Rectal smooth muscle tissue (tissue), 1 donor: ENCODE results near the gene MTHFS.

Source experiments
- H3K27ac ChIP-seq: one replicate; pipeline ENCODE4 v1.7.0; 2013; ENCODE audit warnings: low read depth, low read length, inconsistent platforms
- H3K27me3 ChIP-seq: one replicate; pipeline ENCODE4 v1.7.0; 2013; ENCODE audit warnings: low read length; ENCODE audit not compliant: control insufficient read depth, insufficient read depth
- H3K36me3 ChIP-seq: one replicate; pipeline ENCODE4 v1.7.0; 2013; ENCODE audit warnings: low read length; ENCODE audit not compliant: control insufficient read depth, insufficient read depth
- H3K4me1 ChIP-seq: one replicate; pipeline ENCODE4 v1.7.0; 2013; ENCODE audit warnings: low read length; ENCODE audit not compliant: control insufficient read depth, insufficient read depth
- H3K4me3 ChIP-seq: one replicate; pipeline ENCODE4 v1.7.0; 2013; ENCODE audit warnings: low read length
- H3K9ac ChIP-seq: one replicate; pipeline ENCODE4 v1.7.0; 2013; ENCODE audit warnings: low read length

The MTHFS gene

DNA sequence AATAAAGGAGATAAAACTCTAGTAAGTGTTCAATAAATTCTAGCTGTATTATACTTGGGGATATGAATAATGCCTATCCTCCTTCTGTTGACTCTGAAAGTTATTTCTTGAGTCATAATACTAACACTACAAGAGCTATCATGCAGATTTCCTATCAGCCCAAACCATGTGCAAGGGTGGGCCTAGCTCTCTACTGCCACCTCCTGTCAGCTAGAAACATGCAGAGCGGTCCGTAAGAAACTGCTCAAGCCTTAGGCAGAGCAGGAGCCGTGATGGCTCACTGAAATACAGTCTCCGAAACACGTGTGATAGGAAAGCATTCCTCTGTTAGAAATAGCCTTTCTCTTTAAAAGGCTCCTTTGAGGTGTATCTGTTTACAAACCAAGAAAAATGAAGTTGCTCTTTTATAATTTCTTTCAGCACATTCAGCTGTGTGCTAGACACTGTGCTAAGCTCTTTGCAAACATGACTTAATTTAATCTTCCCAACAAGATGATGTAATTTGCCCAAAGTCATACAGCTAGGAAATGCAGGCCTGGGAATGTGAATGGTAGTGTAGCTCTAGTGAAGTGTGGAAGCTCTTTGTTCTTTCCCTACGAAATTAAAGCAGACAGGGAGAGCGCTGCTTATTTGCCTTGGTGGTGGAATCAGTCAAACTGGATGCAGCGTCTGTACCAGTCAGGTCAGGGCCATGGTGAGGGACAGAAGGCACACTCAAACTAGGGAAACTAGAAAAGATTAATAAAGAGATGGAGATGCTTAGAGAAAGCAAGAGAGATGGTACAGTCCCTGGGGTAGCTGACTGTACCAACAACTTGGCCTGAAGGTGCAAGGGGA is 43.1 kb downstream of the MTHFS start:
- Histone ChIP-seq H3K27ac (no peak overlapping the region), H3K36me3 (no peaks in the 10 kb centered on the region), H3K4me3 (no peak overlapping the region), H3K27me3 (no peaks in the 10 kb centered on the region), H3K9ac (no peak overlapping the region), H3K4me1 (no peaks in the 10 kb centered on the region)

DNA sequence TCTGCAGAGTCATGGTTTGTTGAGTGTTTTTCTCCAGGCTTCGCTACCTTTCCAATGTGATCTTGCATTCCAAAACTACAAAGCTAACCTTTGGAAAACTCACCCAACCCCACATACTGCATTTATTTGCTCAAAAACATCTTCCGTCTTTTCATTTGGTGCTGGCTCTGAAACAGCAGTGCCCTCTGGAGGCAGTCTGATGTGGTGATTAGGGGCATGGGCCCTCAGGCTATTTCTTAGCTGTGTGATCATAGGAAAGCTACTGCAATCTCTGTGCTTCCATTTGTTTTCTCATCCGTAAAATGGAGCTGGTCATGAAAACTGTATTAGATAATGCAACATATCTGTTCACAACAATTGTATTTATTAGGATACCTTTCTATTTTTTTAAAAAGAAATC is 47.0 kb downstream of the MTHFS start:
- Histone ChIP-seq H3K4me3 (no peak overlapping the region), H3K4me1 (no peaks in the 10 kb centered on the region), H3K9ac (no peak overlapping the region), H3K27ac (no peak overlapping the region), H3K27me3 (no peaks in the 10 kb centered on the region), H3K36me3 (no peaks in the 10 kb centered on the region)

DNA sequence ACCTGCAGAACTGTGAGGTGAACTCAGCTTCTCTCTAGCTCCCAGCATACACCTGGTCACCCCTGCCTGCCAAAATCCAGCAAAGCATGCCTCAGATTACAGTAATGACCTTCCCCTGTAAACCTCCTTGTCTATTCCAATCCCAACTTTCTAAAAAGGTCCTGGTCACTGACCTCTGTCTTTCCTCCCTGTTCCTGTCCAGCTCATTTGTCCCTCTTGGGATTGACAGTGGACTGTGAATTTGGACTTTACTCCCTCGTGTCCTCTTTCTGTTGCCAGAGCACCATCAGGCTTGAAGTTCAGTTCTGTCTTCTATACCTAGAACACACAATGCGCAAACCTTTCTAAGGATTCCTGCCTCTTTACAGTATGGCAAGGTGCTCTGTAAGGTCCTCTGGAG is 50.3 kb downstream of the MTHFS start:
- H3K4me1 ChIP-seq, result no peaks in the 10 kb centered on the region
- no peak overlapping the region for H3K4me3 ChIP-seq
- H3K27ac ChIP-seq, result no peak overlapping the region
- H3K9ac ChIP-seq, result no peak overlapping the region
- H3K36me3 ChIP-seq, result peaks cover 7% of the 10 kb centered on the region
- H3K27me3 ChIP-seq, result no peaks in the 10 kb centered on the region

DNA sequence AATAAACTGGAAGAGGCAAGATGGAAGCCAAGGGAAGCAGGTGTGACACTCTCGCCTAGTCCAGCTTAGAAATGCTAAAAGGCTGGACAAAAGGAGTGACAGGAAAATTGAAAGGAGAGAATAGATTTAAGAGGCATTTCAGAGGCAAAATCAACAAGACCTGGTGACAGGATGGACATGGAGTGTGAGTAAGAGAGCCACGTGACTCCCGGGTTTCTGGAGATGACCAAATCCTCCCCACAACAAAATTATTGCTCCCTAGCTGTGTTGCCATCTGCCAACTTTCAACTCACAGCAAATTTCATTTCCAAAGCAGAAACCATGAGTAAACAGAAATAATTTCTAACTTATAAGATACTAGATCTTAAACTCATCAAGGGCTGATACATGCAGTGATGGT is 52.6 kb downstream of the MTHFS start:
- Histone ChIP-seq H3K4me3 (no peak overlapping the region), H3K27ac (no peak overlapping the region), H3K4me1 (no peaks in the 10 kb centered on the region), H3K27me3 (no peaks in the 10 kb centered on the region), H3K36me3 (peaks cover 7% of the 10 kb centered on the region), H3K9ac (no peak overlapping the region)

DNA sequence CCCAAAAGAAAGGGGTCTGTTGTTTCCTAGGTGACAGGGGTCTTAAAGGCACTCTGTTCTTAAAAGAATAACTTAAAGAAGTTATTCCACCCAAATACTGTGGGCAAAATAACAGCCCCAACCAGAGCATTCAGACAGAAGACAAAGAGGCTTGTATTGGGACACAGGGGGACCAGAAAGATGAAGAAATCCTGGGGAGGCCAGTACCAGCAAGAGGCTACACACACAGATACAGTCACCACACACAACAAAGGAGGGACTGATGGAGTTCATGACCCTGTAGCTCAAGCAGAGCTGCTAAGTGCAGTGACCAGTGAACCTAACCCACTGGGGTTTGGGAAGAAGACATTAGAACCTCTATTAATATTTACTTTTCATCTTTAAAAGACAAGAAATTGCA is 59.0 kb downstream of the MTHFS start:
- H3K9ac ChIP-seq, result no peak overlapping the region
- H3K4me1 ChIP-seq, result no peaks in the 10 kb centered on the region
- H3K27ac ChIP-seq, result no peak overlapping the region
- no peaks in the 10 kb centered on the region for H3K27me3 ChIP-seq
- no peaks in the 10 kb centered on the region for H3K36me3 ChIP-seq
- H3K4me3 ChIP-seq, result no peak overlapping the region

DNA sequence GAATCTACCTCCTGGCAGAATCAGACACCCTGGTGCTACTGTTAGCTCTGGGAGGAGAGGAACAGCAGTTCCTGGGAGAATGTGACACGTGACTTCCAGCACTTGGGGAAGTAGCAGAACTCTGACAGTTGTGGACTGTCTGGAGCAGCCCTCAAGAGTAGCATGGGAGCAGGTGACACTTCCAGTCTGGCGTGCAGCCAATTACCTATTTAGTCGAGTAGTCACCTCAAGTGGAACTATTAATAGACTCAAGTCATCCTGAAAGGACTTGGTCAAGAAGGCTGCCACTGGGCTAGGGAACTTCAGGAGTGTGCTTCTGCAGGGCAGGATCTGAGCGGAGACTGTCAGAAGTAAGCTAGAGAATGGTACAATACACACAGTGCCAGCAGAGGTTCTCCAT is 62.3 kb downstream of the MTHFS start:
- no peaks in the 10 kb centered on the region for H3K4me1 ChIP-seq
- no peaks in the 10 kb centered on the region for H3K36me3 ChIP-seq
- H3K4me3 ChIP-seq, result no peak overlapping the region
- no peaks in the 10 kb centered on the region for H3K27me3 ChIP-seq
- no peak overlapping the region for H3K27ac ChIP-seq
- H3K9ac ChIP-seq, result no peak overlapping the region

DNA sequence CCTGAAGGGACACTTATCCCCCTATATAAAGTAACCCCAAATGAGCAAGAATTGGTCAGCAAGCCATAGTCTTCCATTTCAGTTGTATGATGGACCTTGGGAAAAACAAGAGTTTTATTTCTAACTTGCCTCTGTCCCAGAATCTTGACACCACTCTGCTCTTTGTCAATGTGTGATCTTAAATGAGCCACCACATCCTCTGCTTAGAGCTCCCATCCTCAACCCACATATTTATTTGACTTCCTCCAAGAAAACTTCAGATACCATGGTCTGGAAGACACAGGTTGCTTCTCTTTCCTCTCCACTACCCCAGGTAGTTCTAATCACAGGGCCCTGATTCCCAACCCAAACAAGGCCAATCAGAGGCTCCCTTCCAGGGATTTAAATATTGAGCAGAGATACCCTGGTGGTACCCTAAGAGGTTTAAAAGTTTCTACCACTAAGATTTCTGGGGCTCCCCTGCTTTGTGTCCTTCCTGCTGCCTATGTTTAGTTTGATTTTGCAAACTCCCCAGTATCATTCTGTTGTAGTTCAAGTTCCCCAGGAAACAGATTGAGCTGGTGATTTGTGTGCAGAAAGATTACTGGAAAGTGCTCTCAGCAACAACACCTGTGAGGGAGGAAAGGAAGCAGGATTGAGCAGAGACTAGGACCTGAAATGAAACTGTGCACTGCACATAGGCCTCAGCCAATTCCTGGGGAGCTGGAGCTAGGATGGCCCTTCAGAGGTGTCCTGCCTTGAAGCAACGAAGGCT is 64.3 kb downstream of the MTHFS start:
- Histone ChIP-seq H3K27me3 (no peaks in the 10 kb centered on the region), H3K27ac (no peak overlapping the region), H3K36me3 (no peaks in the 10 kb centered on the region), H3K4me1 (no peaks in the 10 kb centered on the region), H3K9ac (no peak overlapping the region), H3K4me3 (no peak overlapping the region)

DNA sequence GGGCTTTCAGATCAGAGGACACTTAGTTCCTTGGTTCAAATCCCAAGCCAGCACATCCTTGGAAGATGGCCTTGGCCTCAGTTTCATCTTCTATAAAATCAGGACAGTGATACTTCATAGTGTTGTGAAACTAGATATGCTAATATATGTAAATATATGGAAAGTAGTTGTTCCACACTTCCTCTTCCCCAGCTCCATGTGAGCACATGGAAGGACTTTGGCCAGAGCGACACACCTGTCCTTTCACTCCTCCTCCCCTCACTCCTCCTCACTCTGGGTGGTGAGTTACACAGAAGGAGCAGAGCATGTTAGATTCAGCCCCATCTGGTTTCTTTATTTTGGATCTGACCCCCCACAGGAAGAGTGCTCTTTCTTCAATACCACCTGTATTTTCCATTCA is 65.2 kb downstream of the MTHFS start:
- H3K4me1 ChIP-seq, result no peaks in the 10 kb centered on the region
- H3K9ac ChIP-seq, result no peak overlapping the region
- no peak overlapping the region for H3K4me3 ChIP-seq
- no peaks in the 10 kb centered on the region for H3K36me3 ChIP-seq
- H3K27me3 ChIP-seq, result no peaks in the 10 kb centered on the region
- H3K27ac ChIP-seq, result no peak overlapping the region

DNA sequence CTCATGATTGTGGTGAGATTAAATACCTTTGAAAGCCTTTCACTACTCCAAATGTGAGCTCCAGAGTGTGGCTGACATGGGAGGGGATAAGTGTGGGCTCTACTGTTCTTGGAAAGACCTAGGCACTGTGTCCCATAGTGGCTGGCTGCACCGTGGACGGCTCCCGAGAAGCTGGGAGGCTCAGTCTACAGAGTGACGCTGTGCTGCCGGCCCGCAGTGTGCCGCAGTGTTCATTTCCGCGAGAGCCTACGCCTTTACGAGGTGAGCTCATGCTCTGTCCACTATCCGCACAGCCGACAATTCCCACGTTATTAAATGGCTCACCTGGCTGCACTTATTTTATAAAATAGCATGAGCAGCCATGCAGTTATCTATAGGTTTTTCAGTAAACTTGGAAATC is 66.9 kb downstream of the MTHFS start:
- Histone ChIP-seq H3K4me1 (no peaks in the 10 kb centered on the region), H3K36me3 (no peaks in the 10 kb centered on the region), H3K9ac (no peak overlapping the region), H3K27ac (no peak overlapping the region), H3K27me3 (no peaks in the 10 kb centered on the region), H3K4me3 (no peak overlapping the region)

DNA sequence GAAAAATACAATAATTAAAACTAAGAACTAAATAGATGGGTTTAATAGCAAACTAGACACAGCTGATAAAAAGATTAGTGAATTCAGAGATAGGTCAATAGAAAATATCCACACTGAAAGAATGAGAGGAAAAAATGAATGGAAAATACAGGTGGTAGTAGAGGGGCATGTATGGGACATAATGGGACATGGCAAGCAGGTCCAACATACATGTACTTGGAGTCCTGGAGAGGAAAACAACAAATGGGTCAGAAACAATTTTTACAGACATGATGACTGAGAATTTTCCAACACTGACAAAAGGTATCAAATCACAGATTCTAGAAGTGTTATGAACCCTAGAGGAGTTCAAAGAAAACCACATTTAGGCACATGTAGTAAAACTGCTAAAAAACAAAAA is 68.4 kb downstream of the MTHFS start:
- Histone ChIP-seq H3K9ac (no peak overlapping the region), H3K4me1 (no peaks in the 10 kb centered on the region), H3K27ac (no peak overlapping the region), H3K4me3 (no peak overlapping the region), H3K27me3 (no peaks in the 10 kb centered on the region), H3K36me3 (no peaks in the 10 kb centered on the region)

DNA sequence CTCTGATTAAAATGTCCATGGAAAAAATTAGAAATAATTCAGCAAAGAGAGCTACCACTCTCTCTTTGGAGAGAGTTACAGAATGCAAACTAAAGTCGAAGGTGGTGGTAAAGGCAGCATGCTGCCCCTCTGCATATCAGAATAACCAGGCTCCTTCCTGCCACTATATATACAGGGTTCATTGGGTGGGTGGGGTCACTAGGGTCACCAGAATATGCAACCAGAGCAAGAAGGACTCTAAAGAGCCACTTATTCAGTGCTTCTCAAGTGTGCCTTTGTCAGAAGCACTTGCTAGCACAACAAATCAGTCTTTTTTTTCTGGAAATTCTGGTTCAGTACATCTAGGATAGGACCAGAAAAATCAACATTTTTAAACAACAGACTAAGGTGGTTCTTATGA is 70.0 kb downstream of the MTHFS start:
- H3K4me1 ChIP-seq, result no peaks in the 10 kb centered on the region
- H3K4me3 ChIP-seq, result no peak overlapping the region
- no peaks in the 10 kb centered on the region for H3K27me3 ChIP-seq
- no peak overlapping the region for H3K9ac ChIP-seq
- H3K36me3 ChIP-seq, result no peaks in the 10 kb centered on the region
- no peak overlapping the region for H3K27ac ChIP-seq

DNA sequence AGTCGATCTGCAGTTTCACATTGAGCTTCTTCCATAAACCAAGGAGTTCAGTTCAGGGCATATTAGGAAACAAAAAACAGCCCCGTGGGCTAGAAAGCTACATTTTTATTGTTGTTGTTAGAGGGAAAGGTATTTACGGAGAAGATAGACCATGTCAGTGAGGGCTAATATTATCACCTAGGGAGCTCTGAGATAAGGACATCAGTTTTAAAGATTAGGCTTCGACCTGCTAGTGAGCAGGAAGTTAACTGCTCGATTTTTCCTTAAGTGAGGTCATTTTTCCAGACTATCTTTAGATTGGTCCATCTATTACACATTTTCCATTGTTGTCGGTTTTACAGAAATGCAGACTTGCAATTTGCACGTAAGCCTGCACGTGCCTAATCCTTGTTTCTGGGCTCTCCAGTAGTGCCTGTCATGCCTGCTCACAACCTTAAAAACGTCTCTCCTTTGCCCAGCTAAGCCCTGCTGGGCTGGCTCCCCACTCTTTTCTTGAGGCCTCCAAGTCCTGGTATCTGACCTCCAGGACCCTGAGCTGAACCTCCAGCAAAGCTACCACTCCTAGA is 72.6 kb downstream of the MTHFS start:
- Histone ChIP-seq H3K4me3 (no peak overlapping the region), H3K27me3 (no peaks in the 10 kb centered on the region), H3K36me3 (no peaks in the 10 kb centered on the region), H3K4me1 (no peaks in the 10 kb centered on the region), H3K27ac (no peak overlapping the region), H3K9ac (no peak overlapping the region)
